Muscle layer of duodenum (tissue), 2 donors: Measurements from ENCODE around the gene FRMD4B.
A peak's percentile ranks its signal among the peaks of the same experiment; 100 is the strongest.

Experiments used
- H3K27ac ChIP-seq: one replicate; pipeline ENCODE4 v1.7.0; 2013; ENCODE audit warnings: mild to moderate bottlenecking, low read length
- H3K27me3 ChIP-seq: one replicate; pipeline ENCODE4 v1.7.0; 2013; ENCODE audit warnings: low read depth, mild to moderate bottlenecking, control low read depth, low read length
- H3K36me3 ChIP-seq, 2 donors: one replicate each; pipeline ENCODE4 v1.7.0; 2013; ENCODE audit warnings: low read length in 2 of 2, control low read depth in 1 of 2, mild to moderate bottlenecking in 1 of 2; ENCODE audit not compliant: insufficient read depth in 2 of 2, control insufficient read depth in 1 of 2
- H3K4me1 ChIP-seq, 2 donors: one replicate each; pipeline ENCODE4 v1.7.0; 2013; ENCODE audit warnings: low read length in 2 of 2, mild to moderate bottlenecking in 2 of 2, control low read depth in 1 of 2, moderate library complexity in 1 of 2; ENCODE audit not compliant: insufficient read depth in 2 of 2, control insufficient read depth in 1 of 2
- H3K4me3 ChIP-seq, 2 donors: one replicate each; pipeline ENCODE4 v1.7.0; 2013; ENCODE audit warnings: low read length in 2 of 2, low read depth in 1 of 2, mild to moderate bottlenecking in 1 of 2
- H3K9me3 ChIP-seq, 2 donors: one replicate each; pipeline ENCODE4 v1.7.0; 2013; ENCODE audit warnings: low read length in 2 of 2, control low read depth in 1 of 2, mild to moderate bottlenecking in 1 of 2; ENCODE audit not compliant: control insufficient read depth in 1 of 2
- donor health status: healthy.

The FRMD4B gene

DNA sequence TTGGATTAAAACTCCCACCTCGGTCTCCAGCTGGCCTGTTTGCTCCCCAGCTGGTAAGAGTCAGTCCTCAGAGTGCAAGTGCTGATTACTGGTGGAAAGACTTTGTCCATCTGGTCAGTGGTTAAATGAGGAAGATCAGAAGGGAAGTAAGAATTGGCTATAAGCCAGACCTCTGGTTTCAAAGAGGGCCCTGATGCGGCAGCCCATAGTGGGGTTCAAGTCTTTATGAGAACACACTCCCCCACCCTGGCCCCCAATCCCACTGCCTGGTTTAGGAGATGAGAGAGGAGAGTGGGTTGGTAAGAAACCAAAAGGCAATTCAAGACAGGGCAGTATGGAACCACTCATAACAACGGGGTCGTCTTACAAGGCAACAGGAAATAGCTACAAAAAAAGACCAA, 65.0 kb downstream of the FRMD4B start:
- H3K4me1 ChIP-seq = peaks cover 0 to 9% of the 10 kb centered on the region in 2 donors
- H3K9me3 ChIP-seq = no peaks in the 10 kb centered on the region
- no peaks in the 10 kb centered on the region for H3K27me3 ChIP-seq
- H3K27ac ChIP-seq = peak overlapping the region; percentile 49
- H3K4me3 ChIP-seq = no peak overlapping the region
- no peaks in the 10 kb centered on the region for H3K36me3 ChIP-seq

DNA sequence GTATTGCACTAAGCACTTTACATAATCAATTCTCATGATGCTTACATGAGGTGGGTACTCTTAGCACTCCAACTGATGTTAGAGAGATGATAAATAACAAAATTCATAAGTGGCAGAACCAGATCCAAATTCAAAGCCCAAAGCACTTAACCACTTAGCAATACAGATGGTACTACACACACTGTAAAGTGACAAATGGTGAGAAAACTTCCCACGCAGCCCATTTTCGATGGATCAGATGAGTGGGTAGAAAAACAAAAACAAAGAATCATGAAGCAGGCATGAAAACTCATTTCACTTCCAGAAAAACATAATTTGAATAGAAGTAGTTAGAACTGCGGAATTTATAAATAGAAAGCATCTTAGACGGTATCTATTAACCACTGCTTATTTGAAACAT, 66.2 kb downstream of the FRMD4B start:
- H3K27me3 ChIP-seq = no peaks in the 10 kb centered on the region
- peaks cover 0 to 8% of the 10 kb centered on the region in 2 donors for H3K4me1 ChIP-seq
- H3K9me3 ChIP-seq = no peaks in the 10 kb centered on the region
- no peak overlapping the region for H3K4me3 ChIP-seq
- no peak overlapping the region for H3K27ac ChIP-seq
- H3K36me3 ChIP-seq = no peaks in the 10 kb centered on the region

- Histone ChIP-seq H3K36me3 (no peaks in the 10 kb centered on the region), H3K9me3 (no peaks in the 10 kb centered on the region), H3K4me3 (no peak overlapping the region), H3K4me1 (peaks cover 0 to 4% of the 10 kb centered on the region in 2 donors), H3K27me3 (no peaks in the 10 kb centered on the region), H3K27ac (no peak overlapping the region)
Observed at GRCh38 chr3:69318410-69318809, 67.5 kb downstream of the FRMD4B start.

DNA sequence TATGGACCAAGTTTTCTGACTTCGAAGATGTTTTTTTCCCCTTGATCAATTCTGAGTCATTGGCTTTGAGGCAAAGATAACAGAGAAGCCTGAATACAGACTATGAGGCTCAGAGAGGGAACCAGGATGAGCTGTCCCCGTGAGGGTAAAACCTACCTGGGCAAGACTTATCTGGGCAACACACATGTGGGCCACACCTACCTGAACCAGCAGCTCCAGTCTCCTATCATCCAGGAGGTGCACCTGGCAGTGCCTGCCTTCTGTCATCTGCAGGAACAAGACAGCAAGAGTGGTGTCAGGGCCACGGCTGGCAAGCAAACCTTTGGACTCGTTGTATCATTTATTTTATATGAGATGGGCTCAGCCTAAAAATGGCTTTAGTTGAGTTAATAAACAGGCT, 72.6 kb downstream of the FRMD4B start:
- H3K27me3 ChIP-seq = no peaks in the 10 kb centered on the region
- peaks cover 0 to 3% of the 10 kb centered on the region in 2 donors for H3K4me1 ChIP-seq
- H3K4me3 ChIP-seq = no peak overlapping the region
- no peaks in the 10 kb centered on the region for H3K9me3 ChIP-seq
- no peaks in the 10 kb centered on the region for H3K36me3 ChIP-seq
- H3K27ac ChIP-seq = no peak overlapping the region

GRCh38 chr3:69309814-69310213, 76.1 kb downstream of the FRMD4B start:
- Histone ChIP-seq H3K36me3 (no peaks in the 10 kb centered on the region), H3K9me3 (no peaks in the 10 kb centered on the region), H3K4me3 (no peak overlapping the region), H3K4me1 (peaks cover 0 to 3% of the 10 kb centered on the region in 2 donors), H3K27me3 (no peaks in the 10 kb centered on the region), H3K27ac (no peak overlapping the region)

- no peaks in the 10 kb centered on the region for H3K36me3 ChIP-seq
- H3K27ac ChIP-seq = peak overlapping the region; percentile 47
- H3K4me3 ChIP-seq = no peak overlapping the region
- H3K9me3 ChIP-seq = no peaks in the 10 kb centered on the region
- peaks cover 0 to 3% of the 10 kb centered on the region in 2 donors for H3K4me1 ChIP-seq
- H3K27me3 ChIP-seq = no peaks in the 10 kb centered on the region
Observed at GRCh38 chr3:69306239-69307185, 79.4 kb downstream of the FRMD4B start.

DNA sequence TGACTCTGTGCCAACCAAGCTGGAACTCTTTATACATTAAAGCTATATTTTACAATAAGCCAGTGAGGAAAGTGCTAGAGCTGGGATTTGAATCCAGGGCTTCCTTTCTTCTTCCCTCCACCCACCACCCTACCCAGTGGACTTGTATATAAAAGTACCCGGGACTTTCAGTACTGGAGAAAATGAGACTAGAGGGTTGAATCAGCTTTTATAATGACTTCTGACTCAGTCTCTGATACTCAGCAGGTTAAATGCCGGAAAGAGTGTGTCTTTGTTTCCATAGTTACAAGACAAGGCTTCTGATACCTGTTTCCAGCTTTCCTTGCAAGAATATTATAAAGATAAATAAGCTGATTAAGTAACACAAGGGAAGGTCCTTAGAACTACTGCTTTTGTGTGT, 80.9 kb downstream of the FRMD4B start:
- H3K36me3 ChIP-seq = no peaks in the 10 kb centered on the region
- H3K27me3 ChIP-seq = no peaks in the 10 kb centered on the region
- H3K4me1 ChIP-seq = peaks cover 0 to 3% of the 10 kb centered on the region in 2 donors
- no peaks in the 10 kb centered on the region for H3K9me3 ChIP-seq
- H3K4me3 ChIP-seq = no peak overlapping the region
- H3K27ac ChIP-seq = no peak overlapping the region

GRCh38 chr3:69304396-69304795, 81.5 kb downstream of the FRMD4B start:
- no peak overlapping the region for H3K27ac ChIP-seq
- peaks cover 0 to 3% of the 10 kb centered on the region in 2 donors for H3K4me1 ChIP-seq
- no peaks in the 10 kb centered on the region for H3K27me3 ChIP-seq
- no peak overlapping the region for H3K4me3 ChIP-seq
- no peaks in the 10 kb centered on the region for H3K36me3 ChIP-seq
- H3K9me3 ChIP-seq = no peaks in the 10 kb centered on the region

GRCh38 chr3:69300296-69300695, 85.6 kb downstream of the FRMD4B start:
- Histone ChIP-seq H3K27ac (no peak overlapping the region), H3K27me3 (no peaks in the 10 kb centered on the region), H3K4me3 (no peak overlapping the region), H3K36me3 (no peaks in the 10 kb centered on the region), H3K4me1 (no peaks in the 10 kb centered on the region), H3K9me3 (no peaks in the 10 kb centered on the region)

GRCh38 chr3:69299344-69299743, 86.5 kb downstream of the FRMD4B start:
- H3K9me3 ChIP-seq = no peaks in the 10 kb centered on the region
- H3K36me3 ChIP-seq = no peaks in the 10 kb centered on the region
- peaks cover 0 to 6% of the 10 kb centered on the region in 2 donors for H3K4me1 ChIP-seq
- no peaks in the 10 kb centered on the region for H3K27me3 ChIP-seq
- no peak overlapping the region for H3K4me3 ChIP-seq
- H3K27ac ChIP-seq = no peak overlapping the region

GRCh38 chr3:69297501-69297900, 88.4 kb downstream of the FRMD4B start:
- Histone ChIP-seq H3K9me3 (no peaks in the 10 kb centered on the region), H3K36me3 (no peaks in the 10 kb centered on the region), H3K4me1 (peaks cover 0 to 11% of the 10 kb centered on the region in 2 donors), H3K27me3 (no peaks in the 10 kb centered on the region), H3K4me3 (no peak overlapping the region), H3K27ac (no peak overlapping the region)
